Gastroesophageal sphincter (tissue), 4 donors: ENCODE data around the gene ITGA11. TPM values are rescaled to one million over a fixed set of nuclear protein-coding genes. Genes with fewer than 3 reads are reported as not detected.

Source experiments
- ATAC-seq: fragments of 150-250 bp; one replicate; pipeline ENCODE4 v1.9.1; 2016; ENCODE audit warnings: mild to moderate bottlenecking, moderate library complexity
- H3K27ac ChIP-seq, 4 donors: fragments of 200-600 bp; sonication (generic) in 3 of 4; 1 replicate in 3 of 4; 2 replicates in 1 of 4; pipeline ENCODE4 v1.5.1; 2016 to 2019
- H3K27me3 ChIP-seq: fragments of 200-600 bp; sonication (generic); one replicate; pipeline ENCODE4 v1.5.1; 2019
- H3K36me3 ChIP-seq, 2 donors: fragments of 200-600 bp; sonication (generic); one replicate each; pipeline ENCODE4 v1.5.1; 2019; ENCODE audit warnings: control low read depth in 1 of 2
- H3K4me1 ChIP-seq, 3 donors: fragments of 200-600 bp; sonication (generic); 1 replicate in 2 of 3; 2 replicates in 1 of 3; pipeline ENCODE4 v1.5.1; 2016 to 2019; ENCODE audit warnings: control low read depth in 2 of 3
- H3K4me3 ChIP-seq, 2 donors: fragments of 200-600 bp; sonication (generic); one replicate each; pipeline ENCODE4 v1.5.1; 2019; ENCODE audit warnings: mild to moderate bottlenecking in 1 of 2, moderate library complexity in 1 of 2
- H3K9me3 ChIP-seq, 3 donors: fragments of 200-600 bp; sonication (generic); one replicate each; pipeline ENCODE4 v1.5.1; 2017 to 2019; ENCODE audit warnings: control low read depth in 2 of 3
- EP300 ChIP-seq: sonication (generic); formaldehyde crosslinking; IDR thresholded peaks from one replicate; pipeline ENCODE4 v1.6.1; 2017; ENCODE audit warnings: antibody characterized with exemption, mild to moderate bottlenecking
- POLR2A ChIP-seq, 2 donors: fragments of 450-650 bp; IDR thresholded peaks; one replicate each; pipeline ENCODE4 v1.6.1; 2017; ENCODE audit warnings: antibody characterized with exemption in 2 of 2, mild to moderate bottlenecking in 2 of 2, moderate library complexity in 1 of 2
- POLR2AphosphoS5 ChIP-seq: sonication (generic); formaldehyde crosslinking; IDR thresholded peaks from one replicate; pipeline ENCODE4 v1.6.1; 2017; ENCODE audit warnings: antibody characterized with exemption
- WGBS, 2 donors: methylation state at CpG; one replicate each; pipeline ENCODE4 v1.1.5; 2018; ENCODE audit warnings: low coverage in 1 of 2; 5-methylcytosine and 5-hydroxymethylcytosine counted together
- total RNA-seq, 4 donors: library from RNA; depleted of rRNA; stranded (reverse); fragments of >200 nt; gene quantifications; one replicate each; pipeline ENCODE4 v1.1.0, GENCODE V29; 2016
- TF ChIP-seq, protein P1 (sequence below), 4 experiments: fragments of 200-600 bp in 2 of 4; fragments of 450-650 bp in 2 of 4; sonication (generic) in 1 of 4; IDR thresholded peaks; one replicate each; pipeline ENCODE4 v1.5.1; 2017 to 2019; ENCODE audit warnings: antibody characterized with exemption in 4 of 4, mild to moderate bottlenecking in 2 of 4, moderate library complexity in 2 of 4

ITGA11 gene
- total RNA-seq, 4 donors from 2014 or later = 3.8 to 9.5 (median 6.7) TPM

DNA sequence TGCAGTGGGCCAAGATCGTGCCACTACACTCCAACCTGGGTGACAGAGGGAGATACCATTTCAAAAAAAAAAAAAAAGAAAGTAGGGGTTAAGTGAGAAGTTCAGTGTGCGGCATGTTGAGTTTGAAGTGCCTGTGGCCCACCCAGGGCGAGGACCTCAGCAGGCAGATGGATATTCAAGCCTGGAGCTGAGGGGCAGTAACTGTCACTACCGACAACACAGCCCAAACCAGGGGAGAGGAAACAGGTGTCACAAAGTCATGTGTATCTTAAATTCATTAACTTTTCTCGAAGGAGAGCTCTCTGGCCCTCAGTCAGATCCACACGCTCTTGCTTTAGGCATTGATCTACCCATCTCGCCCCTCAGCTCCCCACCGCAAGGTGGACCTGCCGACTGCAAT lies 109.2 kb downstream of the ITGA11 start:
- H3K27ac ChIP-seq = no peak overlapping the region
- H3K9me3 ChIP-seq = no peaks in the 10 kb centered on the region
- 84% methylated on average over 5 of the region's 9 CpGs; no CpG with 5 or more reads in 1 of the 2 donors for WGBS, 2 donors
- TF ChIP-seq EP300 (no peak), POLR2A (IDR thresholded peaks at IDR 0.05) (no peak), POLR2AphosphoS5 (no peak)
- TF ChIP-seq, protein P1, sequence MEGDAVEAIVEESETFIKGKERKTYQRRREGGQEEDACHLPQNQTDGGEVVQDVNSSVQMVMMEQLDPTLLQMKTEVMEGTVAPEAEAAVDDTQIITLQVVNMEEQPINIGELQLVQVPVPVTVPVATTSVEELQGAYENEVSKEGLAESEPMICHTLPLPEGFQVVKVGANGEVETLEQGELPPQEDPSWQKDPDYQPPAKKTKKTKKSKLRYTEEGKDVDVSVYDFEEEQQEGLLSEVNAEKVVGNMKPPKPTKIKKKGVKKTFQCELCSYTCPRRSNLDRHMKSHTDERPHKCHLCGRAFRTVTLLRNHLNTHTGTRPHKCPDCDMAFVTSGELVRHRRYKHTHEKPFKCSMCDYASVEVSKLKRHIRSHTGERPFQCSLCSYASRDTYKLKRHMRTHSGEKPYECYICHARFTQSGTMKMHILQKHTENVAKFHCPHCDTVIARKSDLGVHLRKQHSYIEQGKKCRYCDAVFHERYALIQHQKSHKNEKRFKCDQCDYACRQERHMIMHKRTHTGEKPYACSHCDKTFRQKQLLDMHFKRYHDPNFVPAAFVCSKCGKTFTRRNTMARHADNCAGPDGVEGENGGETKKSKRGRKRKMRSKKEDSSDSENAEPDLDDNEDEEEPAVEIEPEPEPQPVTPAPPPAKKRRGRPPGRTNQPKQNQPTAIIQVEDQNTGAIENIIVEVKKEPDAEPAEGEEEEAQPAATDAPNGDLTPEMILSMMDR (IDR thresholded peaks at IDR 0.05) = no peak
- ATAC-seq = no peak
- H3K27me3 ChIP-seq = peaks cover 17% of the 10 kb centered on the region
- no peak overlapping the region for H3K4me3 ChIP-seq
- no peaks in the 10 kb centered on the region for H3K36me3 ChIP-seq
- H3K4me1 ChIP-seq = no peaks in the 10 kb centered on the region

DNA sequence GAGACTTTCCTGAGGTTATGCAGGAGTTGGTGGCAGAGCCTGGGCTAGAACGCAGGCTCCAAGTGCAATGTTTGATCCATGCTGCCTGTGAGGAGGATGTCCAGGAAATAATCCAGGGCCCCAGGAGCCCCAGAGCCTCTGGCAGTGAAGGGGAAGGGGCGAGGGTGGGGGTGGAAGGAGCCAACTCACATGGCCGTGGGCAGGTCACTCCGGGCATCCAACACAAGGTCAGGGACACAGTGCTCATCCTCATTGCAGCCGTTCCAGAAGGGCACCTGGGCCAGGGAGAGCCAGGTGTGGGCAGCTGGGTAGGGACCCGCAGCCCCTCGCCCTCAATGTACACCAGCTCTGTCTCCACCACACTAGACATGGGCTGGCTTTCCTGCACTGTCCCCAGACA lies 110.7 kb downstream of the ITGA11 start:
- no peak for ATAC-seq
- H3K9me3 ChIP-seq = no peaks in the 10 kb centered on the region
- H3K4me3 ChIP-seq = no peak overlapping the region
- H3K27me3 ChIP-seq = peaks cover 6% of the 10 kb centered on the region
- H3K4me1 ChIP-seq = no peaks in the 10 kb centered on the region
- no peaks in the 10 kb centered on the region for H3K36me3 ChIP-seq
- no peak for TF ChIP-seq EP300
- no peak for TF ChIP-seq POLR2AphosphoS5
- TF ChIP-seq, protein P1 (IDR thresholded peaks at IDR 0.05) = no peak
- no peak for TF ChIP-seq POLR2A (IDR thresholded peaks at IDR 0.05)
- no CpG with 5 or more reads among the region's 7 CpGs for WGBS, 2 donors
- no peak overlapping the region for H3K27ac ChIP-seq

DNA sequence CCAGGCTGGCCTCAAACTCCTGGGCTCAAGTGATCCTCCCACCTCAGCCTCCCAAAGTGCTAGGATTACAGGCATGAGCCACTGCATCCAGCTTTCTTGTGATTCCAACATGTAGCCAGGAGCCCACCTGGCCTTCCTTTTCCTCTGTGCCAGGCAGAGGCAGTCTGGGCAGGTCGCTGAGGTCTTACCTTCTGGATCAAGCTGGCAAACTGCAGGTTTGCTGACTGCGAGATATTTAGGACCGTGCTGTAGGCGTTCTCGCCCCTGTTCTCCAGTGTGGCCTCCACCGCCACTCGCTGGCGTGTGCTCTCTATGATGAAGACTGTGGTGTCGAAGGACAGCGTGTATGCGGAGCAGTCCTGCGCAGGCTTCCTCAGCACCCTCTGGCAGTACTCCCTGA lies 112.0 kb downstream of the ITGA11 start:
- Histone ChIP-seq H3K4me1 (no peaks in the 10 kb centered on the region), H3K4me3 (no peak overlapping the region), H3K27me3 (peaks cover 17% of the 10 kb centered on the region), H3K36me3 (no peaks in the 10 kb centered on the region), H3K27ac (no peak overlapping the region), H3K9me3 (no peaks in the 10 kb centered on the region)
- 76% methylated on average over 2 of the region's 12 CpGs; no CpG with 5 or more reads in 1 of the 2 donors for WGBS, 2 donors
- TF ChIP-seq, protein P1 (IDR thresholded peaks at IDR 0.05) = no peak
- TF ChIP-seq EP300 = no peak
- TF ChIP-seq POLR2AphosphoS5 = no peak
- TF ChIP-seq POLR2A (IDR thresholded peaks at IDR 0.05) = no peak
- ATAC-seq = no peak

DNA sequence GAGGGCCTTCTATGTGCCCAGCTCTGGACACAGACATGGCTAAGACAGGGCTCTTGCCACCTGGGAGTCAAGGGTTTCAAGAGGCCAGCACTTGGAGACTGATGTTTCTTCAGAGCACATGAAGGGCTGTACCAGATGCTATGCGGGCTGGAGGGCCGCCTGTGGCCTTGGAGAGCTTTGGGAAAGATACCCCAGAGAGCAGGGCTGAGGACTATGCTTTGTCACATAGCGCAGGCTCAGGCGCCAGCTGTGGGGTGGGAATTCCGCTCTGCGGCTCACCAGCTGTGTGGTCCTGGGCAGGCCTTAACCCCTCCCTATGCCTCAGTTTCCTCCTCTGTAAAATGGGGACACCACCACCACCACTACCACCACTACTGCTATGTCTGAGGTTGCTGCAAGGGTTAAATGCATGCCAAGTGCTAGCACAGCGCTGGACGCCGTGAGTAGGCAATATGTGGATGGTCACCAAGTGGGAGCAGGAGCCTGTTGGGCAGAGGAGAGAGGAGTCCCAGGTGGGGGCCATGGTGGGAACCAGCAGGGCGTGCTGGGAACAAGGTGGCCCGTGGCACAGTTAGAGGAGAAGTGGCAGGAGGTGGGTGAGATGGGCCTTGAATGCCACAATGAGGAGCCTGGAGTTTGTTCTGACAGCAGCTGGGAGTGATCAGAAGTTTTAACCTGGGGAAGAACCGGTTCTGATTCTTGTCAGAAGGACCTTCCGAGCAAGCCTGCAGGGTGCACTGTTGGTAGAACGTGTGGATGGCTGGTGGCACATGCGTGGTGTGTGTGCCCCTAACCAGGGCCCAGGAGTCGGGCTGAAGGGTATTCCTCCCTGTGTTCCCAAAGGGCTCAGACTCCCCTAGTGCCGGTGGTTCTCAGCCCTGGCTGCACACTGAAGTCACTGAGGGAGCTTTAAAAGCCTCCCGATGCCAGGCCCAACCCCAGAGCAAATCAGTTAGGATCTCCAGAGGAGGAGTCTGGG lies 112.7 kb downstream of the ITGA11 start:
- H3K4me1 ChIP-seq = no peaks in the 10 kb centered on the region
- no peaks in the 10 kb centered on the region for H3K36me3 ChIP-seq
- no peak for ATAC-seq
- 81 to 85% methylated on average over 9 to 14 of the region's 18 CpGs for WGBS, 2 donors
- TF ChIP-seq, protein P1 (IDR thresholded peaks at IDR 0.05) = no peak
- no peak for TF ChIP-seq EP300
- no peak overlapping the region for H3K4me3 ChIP-seq
- H3K27me3 ChIP-seq = peaks cover 20% of the 10 kb centered on the region
- no peak overlapping the region for H3K27ac ChIP-seq
- H3K9me3 ChIP-seq = no peaks in the 10 kb centered on the region
